ENCODE results near the gene CTH.

GRCh38 chr1:70384542-70384941 lies 26.5 kb upstream of the CTH start:
- no peak for TF ChIP-seq POLR2A (IDR thresholded peaks at IDR 0.05)
- no peak for TF ChIP-seq CTCF (IDR thresholded peaks at IDR 0.05)

Measured in adrenal gland (tissue), 5 donors.